Liver (tissue), 3 donors: ENCODE data around the gene RAB30.

Source experiments
- ATF3 ChIP-seq: IDR thresholded peaks from 2 replicates; pipeline ENCODE4 v1.6.1; 2016; ENCODE audit warnings: antibody characterized with exemption
- CTCF ChIP-seq: fragments of 150-350 bp; IDR thresholded peaks from 2 replicates; pipeline ENCODE4 v1.5.1; 2017; ENCODE audit warnings: improper control_type of control experiment, low read depth, low read length; ENCODE audit not compliant: missing input control
- donor health status: healthy.
- donor health status: healthy.

GRCh38 chr11:83034673-83035014, 37.1 kb downstream of the RAB30 start:
- TF ChIP-seq ATF3: no peak
- TF ChIP-seq CTCF: no peak
